ENCODE data around the gene TDG. TPM values are rescaled to one million over a fixed set of nuclear protein-coding genes. Genes with fewer than 3 reads are reported as not detected.

TDG gene
- total and polyA plus RNA-seq, 10 of the 15 experiments (the other 5 are each of a cell fraction or from before 2014, with no cell fraction given) = 29.7 to 68.8 (median 51.2) TPM

- FAIRE-seq = peak; percentile 64
- Histone ChIP-seq H3K27me3 (replicated peaks in 1 of 2; ENCODE audit: control insufficient read depth in 2 of 2, insufficient read depth in 2 of 2, low read length in 1 of 2) (no peaks in the 10 kb centered on the region), H4K20me1 (ENCODE audit: control insufficient read depth, insufficient read depth) (no peaks in the 10 kb centered on the region), H3K4me2 (ENCODE audit: control insufficient read depth, insufficient read depth) (no peak overlapping the region), H3K9me3 (replicated peaks; ENCODE audit: control insufficient read depth, insufficient read depth, low read length) (no peaks in the 10 kb centered on the region), H3K27ac (ENCODE audit: control insufficient read depth, insufficient read depth) (no peak overlapping the region), H2AFZ (ENCODE audit: control insufficient read depth, low read depth, low read length) (no peak overlapping the region), H3K4me1 (ENCODE audit: control insufficient read depth, insufficient read depth, low read length) (no peaks in the 10 kb centered on the region), H3K36me3 (ENCODE audit: control insufficient read depth in 2 of 2, insufficient read depth in 2 of 2, low read length in 1 of 2) (no peaks in the 10 kb centered on the region), H3K79me2 (ENCODE audit: control insufficient read depth, insufficient read depth, low read length) (no peaks in the 10 kb centered on the region), H3K4me3 (no peak overlapping the region), H3K9ac (ENCODE audit: control insufficient read depth, insufficient read depth, low read length) (no peak overlapping the region)
- ATAC-seq = no peak
- POLR2A ChIA-PET = no interaction called here
- DNase-seq (ENCODE audit: low read depth, low spot score) = no peak
- SMC1A ChIA-PET (ENCODE audit: uncharacterized antibody, unreplicated experiment) = interaction anchor here (0.7 kb wide), 1 partner anchor 339 kb away, joined by 3 read pairs; no protein-coding TSS in a partner anchor
- intact Hi-C loops (cut with micrococcal nuclease; ENCODE audit: unreplicated experiment) = no loop called here
- BruUV-seq (replicated peaks) = no TSS peak
- WGBS (ENCODE audit: insufficient coverage, insufficient replicate concordance, low lambda C conversion rate, missing lambda C conversion rate) = 77% methylated on average over 3 of the region's 3 CpGs
- CTCF ChIA-PET = interaction anchor here (2.3 kb wide), 1 partner anchor 106 kb away, joined by 11 read pairs; no protein-coding TSS in a partner anchor
- in situ Hi-C loops (cut with MboI) = no loop called here
- RAD21 ChIA-PET (ENCODE audit: unreplicated experiment) = no interaction called here
- TF ChIP-seq HSF1 (IDR thresholded peaks at IDR 0.05; ENCODE audit: low read depth, low read length) (no peak), ZBTB33 (IDR thresholded peaks at IDR 0.05) (no peak), MTA3 (IDR thresholded peaks at IDR 0.05; ENCODE audit: borderline replicate concordance, low read length) (no peak), EZH2 (IDR thresholded peaks at IDR 0.05; ENCODE audit: borderline replicate concordance, control insufficient read depth, low read depth, low read length) (no peak), MYC (IDR thresholded peaks at IDR 0.05; ENCODE audit: insufficient read depth, insufficient read length, insufficient replicate concordance, low read length, severe bottlenecking) (no peak), RCOR1 (conservative IDR thresholded peaks at IDR 0.05; ENCODE audit: low read depth, low read length) (no peak), POLR2AphosphoS5 (IDR thresholded peaks at IDR 0.05; ENCODE audit: low read length) (no peak), JUNB (IDR thresholded peaks at IDR 0.05) (no peak), CREB1 (IDR thresholded peaks at IDR 0.05; ENCODE audit: low read depth) (no peak), GABPA (IDR thresholded peaks at IDR 0.05; ENCODE audit: low read depth) (no peak), ZNF217 (IDR thresholded peaks at IDR 0.05) (no peak), BCL3 (IDR thresholded peaks at IDR 0.05; ENCODE audit: borderline replicate concordance, insufficient read depth, low read depth, low read length, poor library complexity, severe bottlenecking) (no peak), ZNF592 (IDR thresholded peaks at IDR 0.05) (no peak), MXI1 (IDR thresholded peaks at IDR 0.05; ENCODE audit: low read depth, low read length) (no peak)
These were observed 37.0 kb downstream of the TDG start for GRCh38 chr12:104002686-104003085.

Measured in GM12878 (cell line).